GM19099 (cell line): ENCODE data around the gene ABCB8.

ENCODE experiments used
- POLR2A ChIP-seq: IDR thresholded peaks from 3 replicates; pipeline ENCODE4 v1.6.1; 2011; ENCODE audit warnings: low read depth; ENCODE audit not compliant: insufficient read length; ENCODE audit errors: extremely low read depth

The ABCB8 gene

DNA sequence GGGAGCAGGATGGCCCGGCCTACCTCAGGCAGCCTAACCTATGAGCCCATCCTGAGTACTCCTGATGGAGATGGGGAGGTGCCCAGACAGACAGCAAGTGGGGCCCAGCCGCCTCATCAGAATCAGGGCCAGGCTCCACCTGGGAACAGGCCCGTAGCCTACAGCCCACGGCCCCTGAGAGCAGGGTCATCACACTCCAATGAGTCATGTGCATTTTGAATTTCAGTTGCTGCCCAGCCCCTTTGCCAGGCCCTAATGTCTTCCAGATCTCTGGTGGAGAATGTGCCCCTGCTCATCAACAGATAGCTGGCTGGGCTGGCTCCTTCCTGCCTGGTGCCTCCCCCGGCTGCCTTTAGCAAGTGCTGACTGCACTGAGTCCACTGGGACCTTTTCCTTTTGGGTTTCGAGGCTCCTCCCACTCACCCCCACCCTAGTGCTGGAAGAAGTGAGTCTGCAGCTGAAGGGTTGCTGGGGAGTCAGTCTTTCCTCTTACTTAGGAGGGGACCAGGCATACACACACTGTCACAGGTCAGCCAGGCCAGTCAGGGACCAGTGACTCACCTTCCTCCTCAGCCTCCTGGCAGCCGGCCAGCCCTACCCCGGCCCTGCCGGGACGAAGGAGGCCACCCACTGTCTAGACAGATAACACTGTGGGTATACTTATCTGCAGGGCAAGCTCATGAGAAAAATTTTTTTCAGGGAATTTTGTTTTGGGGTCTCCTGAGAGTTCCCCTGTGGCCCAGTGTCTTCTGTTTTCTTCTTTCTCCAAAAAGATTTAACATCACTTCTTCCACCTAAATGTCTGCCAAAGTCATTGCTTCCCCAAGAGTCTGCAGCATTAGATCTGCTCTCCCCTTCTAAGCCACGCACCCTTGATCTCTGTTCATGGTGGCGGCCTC, 10.9 kb downstream of the ABCB8 start:
- no peak for TF ChIP-seq POLR2A

DNA sequence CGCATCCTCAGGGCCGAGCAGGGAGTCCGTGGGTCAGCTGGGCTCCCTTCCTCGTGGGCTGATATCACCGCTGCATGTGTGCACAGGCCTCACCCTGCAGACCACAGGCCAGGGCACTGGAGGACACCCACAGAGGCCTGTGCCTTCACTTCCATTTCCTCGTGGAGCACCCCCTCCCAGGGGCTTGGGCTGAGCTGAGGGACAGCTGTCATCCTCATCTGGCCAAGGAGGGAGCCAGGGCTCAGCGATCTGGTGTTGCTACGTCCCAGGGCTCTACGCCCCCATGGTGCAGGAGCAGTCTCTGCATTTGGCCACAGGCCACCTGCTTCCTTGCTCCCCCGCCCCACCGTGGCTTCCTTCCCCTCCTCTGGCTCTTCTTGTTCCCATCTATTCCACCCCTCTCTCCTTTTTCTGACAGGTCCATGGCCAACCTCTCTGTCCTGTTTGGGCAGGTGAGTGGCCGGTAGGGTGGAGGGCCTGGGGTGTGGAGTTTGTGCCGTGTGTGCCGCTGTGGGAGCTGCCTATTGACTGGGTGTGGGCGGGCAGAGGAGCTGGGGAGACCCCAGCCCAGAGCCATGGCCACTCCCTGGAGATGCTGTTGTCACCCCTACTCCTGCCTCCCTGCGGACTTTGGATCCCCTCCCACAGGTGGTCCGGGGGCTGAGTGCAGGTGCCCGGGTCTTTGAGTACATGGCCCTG, 11.7 kb downstream of the ABCB8 start:
- no peak for TF ChIP-seq POLR2A

DNA sequence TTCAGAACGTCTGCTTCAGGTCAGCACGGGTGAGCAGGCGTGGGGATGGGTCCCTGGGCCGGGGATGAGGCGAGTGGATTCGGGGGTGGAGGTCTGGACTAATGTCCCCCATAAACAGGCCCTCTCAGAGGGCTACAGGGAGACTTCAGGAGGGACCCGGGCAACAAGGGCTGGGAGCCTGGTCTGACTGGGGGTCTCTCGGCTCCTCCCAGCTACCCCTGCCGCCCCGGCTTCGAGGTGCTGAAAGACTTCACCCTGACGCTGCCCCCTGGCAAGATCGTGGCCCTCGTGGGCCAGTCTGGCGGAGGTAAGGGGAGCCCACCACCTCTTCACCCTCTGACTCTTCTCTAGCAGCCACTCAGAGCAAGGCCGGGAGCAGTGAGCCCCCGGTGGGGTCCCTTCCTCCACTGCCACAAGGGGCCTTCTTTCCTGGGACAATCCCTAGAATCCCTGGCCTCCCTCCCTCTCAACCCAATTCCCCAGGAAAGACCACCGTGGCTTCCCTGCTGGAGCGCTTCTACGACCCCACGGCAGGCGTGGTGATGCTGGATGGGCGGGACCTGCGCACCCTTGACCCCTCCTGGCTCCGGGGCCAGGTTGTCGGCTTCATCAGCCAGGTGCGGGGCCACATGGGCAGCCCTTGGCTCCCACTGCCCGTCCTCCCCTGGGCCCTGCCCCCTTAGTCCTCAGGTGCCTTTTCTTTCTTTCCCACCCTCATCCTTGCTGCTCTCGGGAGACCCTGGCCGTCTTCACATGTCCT, 12.5 kb downstream of the ABCB8 start:
- TF ChIP-seq POLR2A, result no peak

DNA sequence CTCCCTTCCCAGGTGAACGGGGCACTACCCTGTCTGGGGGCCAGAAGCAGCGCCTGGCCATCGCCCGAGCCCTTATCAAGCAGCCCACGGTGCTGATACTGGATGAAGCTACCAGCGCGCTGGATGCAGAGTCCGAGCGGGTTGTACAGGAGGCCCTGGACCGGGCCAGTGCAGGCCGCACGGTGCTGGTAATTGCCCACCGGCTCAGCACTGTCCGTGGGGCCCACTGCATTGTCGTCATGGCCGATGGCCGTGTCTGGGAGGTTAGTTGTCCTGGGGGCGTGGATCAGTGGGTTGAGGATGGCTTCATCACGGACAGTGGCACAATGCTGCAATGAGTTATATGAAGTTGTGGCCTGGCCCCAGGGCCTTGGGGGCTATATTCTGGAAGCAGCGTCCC, 15.7 kb downstream of the ABCB8 start:
- TF ChIP-seq POLR2A, result no peak

DNA sequence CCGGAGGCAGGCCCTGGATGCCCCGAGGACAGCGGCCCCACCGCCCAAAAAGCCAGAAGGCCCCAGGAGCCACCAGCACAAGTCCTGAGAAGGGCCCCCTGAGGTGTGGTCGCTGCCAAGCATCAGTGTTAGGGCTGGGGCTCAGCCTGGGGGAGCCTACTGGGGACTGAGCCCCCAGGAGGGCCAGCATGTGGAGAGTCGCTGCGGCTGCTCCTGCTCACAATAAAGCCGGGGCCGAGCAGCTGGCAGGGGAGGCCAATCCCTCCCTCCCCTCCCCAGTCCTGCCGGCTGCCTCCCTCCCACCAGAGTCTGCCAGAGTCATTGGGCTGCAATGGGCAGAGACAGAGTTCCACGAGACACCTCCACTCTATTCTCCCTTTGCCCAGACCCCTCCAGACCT, 17.0 kb downstream of the ABCB8 start:
- no peak for TF ChIP-seq POLR2A

DNA sequence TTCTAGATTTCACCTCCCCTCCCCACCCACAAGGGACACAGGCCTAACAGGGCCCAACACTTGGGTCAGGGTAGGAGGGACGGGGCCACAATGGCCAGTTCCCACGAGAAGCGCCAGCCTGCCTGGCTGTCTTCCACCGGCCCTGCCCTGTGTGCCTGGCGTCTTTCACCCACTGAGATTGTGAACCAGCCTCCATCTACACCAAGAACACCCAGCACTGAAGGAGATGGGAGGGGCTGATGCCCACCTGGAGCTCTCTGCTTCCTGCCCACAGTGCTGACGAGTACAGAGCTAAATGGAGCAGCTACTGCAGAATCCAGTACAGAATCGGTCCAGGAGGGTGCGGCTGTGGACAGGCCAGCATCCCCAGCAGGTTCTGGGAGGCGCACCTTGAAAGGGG, 17.7 kb downstream of the ABCB8 start:
- TF ChIP-seq POLR2A, result no peak

DNA sequence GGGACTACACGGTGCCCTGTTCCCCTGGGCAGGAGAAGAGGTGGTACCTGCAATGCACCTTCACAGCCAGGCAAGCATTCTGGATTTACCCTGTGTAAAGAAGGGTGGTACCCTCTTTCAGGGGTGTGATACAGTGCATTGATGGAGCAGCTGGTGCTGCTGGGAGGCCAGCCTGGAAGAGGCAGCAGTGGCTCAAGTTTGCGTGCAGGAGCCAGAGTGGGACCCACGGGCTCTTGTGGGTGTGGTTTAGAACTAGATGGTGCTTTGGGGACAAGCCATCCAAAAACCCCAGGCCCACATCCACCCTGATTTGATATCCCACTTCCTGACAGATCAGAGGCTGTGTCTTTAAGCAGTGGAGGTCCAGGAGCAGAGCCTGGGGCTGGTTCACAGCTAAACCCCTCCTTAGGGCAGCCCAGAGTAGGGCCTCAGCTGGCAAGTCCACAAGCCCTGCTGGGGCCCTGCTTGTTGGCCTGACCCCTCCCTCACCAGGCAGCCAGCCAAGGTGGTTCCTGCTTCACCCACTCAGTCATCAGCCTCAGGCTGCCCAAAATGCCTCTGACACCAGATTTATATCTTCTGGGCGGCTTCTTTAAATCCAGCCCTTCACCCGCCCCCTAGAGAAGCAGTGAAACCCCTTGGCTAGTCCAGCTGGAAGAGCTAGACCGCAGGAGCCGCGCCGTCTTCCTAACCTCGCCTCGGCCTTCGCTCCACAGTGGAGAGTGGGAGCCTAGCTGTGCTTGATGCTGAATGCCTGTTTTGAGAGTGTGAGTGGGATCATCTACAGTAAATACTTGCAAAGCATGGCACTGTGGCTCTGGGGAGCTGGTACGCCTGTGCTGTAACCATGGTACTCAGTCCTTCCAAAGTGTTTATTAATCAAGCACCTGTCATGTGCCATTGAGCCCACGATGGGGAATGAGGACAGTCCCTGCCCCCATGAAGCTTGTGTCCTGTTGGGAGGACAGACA, 18.6 kb downstream of the ABCB8 start:
- no peak for TF ChIP-seq POLR2A

DNA sequence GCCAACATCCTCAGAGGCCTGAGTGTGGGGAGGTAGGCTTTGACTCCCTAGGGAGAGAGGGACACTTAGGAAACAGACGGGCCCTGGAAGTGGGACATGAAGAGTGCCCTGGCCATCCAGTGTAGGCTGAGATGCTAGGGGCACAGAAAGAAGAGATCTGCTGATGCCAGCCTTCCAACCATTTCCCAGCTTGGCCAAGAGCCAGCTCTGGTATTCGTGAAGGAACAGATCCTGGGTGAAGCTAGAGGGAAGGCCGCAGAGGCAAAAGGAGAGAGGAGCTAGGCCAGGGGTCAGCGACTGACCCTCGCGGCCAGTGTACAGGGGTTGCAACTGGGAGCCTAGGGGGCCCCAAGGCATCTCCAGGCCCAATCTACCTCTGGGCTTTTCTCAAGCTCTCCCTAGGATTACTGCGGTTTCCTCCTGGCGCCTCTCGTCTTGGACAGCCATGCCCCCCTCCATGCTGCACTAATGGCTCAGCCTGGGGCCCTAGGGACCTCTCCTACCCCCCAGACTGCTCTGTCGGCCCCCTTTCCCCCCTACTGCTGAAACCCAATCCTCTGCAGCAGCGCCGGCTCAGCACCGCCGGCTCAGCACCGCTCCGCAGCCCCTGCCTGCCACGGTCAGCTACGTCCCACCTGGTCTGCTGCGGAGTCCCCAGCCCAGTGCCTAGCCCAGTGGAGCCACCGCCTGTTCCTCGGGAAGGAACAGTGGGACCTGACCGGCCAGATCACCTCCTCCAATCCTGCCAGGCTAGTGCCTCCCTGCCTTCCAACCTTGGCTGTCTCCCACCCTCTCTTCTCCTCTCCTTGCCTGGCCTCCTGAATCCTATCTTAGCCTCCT, 19.9 kb downstream of the ABCB8 start, which contains the start of gene ASIC3:
ASIC3 (plus strand) TSS at position 556 of the 840 bp plus-strand sequence. CDS start 355 bp downstream, outside the sequence.
- no peak for TF ChIP-seq POLR2A

DNA sequence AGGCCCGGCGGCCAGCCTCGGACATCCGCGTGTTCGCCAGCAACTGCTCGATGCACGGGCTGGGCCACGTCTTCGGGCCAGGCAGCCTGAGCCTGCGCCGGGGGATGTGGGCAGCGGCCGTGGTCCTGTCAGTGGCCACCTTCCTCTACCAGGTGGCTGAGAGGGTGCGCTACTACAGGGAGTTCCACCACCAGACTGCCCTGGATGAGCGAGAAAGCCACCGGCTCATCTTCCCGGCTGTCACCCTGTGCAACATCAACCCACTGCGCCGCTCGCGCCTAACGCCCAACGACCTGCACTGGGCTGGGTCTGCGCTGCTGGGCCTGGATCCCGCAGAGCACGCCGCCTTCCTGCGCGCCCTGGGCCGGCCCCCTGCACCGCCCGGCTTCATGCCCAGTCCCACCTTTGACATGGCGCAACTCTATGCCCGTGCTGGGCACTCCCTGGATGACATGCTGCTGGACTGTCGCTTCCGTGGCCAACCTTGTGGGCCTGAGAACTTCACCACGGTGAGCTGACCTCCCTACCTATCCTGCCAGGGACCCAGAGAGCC, 20.7 kb downstream of the ABCB8 start:
- TF ChIP-seq POLR2A, result no peak

DNA sequence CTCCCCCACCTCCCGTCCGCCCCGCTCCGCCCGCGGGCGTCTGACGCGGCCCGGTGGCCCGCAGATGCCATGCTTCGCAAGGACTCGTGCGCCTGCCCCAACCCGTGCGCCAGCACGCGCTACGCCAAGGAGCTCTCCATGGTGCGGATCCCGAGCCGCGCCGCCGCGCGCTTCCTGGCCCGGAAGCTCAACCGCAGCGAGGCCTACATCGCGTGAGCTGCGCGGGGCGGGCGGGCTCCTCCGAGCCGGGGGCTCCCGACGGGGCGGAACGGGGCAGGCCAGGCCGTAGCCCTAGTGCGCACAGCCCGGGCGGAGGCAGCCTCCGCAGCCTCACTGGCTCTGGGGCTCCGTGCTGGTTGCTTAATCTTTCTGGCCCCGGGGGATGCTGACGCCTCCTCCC, 22.9 kb downstream of the ABCB8 start:
- no peak for TF ChIP-seq POLR2A

DNA sequence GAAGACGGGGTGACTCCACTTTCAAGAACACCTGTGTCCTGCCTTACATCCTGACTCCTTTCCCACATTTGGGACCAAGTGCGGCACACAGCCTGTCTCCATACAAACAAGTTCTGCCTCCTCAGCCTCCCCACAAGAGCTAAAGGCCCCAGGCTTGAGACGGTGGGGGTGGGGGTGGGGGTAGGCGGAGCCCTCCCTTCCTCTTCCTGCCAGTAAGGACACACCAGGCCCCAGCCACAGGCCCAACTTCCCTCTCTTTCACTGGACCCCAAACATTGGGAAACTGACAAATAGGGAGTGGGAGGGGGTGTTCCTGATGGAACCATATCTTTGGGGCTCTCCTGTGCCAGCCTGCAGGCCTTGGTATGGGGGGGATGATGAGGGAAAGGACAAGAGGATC, 24.8 kb downstream of the ABCB8 start:
- TF ChIP-seq POLR2A, result no peak

DNA sequence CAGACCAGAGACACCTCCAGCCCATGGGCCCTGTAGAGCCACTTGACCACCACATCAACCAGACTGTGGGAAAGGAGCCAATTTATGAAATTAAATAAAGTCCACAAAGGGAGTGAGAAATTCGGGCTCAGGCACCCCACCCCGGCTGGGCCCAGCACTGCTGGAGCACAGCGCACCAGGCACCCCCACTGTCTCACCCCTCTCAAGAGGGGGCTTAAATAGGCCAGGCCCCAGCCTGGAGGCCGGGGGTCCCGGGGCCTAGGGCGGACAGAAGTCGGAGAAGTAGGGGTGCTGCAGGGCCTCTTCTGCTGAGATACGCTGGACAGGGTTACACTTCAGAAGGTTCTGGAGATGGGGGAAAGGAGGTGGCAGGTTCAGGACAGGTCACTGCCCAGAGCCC, 25.5 kb downstream of the ABCB8 start:
- no peak for TF ChIP-seq POLR2A

DNA sequence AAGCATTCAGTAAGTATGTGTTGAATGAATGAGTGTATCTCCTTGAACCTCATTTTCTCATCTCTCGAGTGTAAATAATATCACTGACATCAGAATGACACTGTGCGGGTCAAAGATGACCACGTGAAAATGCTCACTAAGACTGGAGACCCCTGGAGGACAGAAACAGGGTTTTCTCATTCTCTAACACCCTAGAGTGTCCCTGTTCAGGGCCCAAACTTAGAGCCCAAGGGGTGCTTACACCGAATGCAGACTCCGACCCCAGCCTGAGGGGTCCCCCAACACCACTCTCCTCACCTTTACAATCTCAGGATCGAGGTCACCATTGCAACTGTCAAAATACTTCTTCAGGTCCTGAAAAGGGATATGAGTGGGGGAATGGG, 28.0 kb downstream of the ABCB8 start:
- TF ChIP-seq POLR2A, result no peak
